Measurements from ENCODE around the gene DOC2A.

Gene DOC2A

DNA sequence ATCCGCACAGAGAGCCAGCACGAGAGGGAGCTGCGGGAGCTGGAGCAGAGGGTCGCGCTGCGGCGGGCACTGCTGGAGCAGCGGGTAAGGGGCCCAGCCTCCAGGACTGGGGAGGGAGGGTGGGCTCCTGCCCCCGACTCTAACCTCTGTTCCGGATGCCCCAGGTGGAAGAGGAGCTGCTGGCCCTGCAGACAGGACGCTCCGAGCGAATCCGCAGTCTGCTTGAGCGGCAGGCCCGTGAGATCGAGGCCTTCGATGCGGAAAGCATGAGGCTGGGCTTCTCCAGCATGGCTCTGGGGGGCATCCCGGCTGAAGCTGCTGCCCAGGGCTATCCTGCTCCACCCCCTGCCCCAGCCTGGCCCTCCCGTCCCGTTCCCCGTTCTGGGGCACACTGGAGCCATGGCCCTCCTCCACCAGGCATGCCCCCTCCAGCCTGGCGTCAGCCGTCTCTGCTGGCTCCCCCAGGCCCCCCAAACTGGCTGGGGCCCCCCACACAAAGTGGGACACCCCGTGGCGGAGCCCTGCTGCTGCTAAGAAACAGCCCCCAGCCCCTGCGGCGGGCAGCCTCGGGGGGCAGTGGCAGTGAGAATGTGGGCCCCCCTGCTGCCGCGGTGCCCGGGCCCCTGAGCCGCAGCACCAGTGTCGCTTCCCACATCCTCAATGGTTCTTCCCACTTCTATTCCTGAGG, 19.8 kb downstream of the DOC2A start:
- in situ Hi-C loops (cut with MboI; ENCODE audit: low sequenced_read_pairs) = no loop called here

DNA sequence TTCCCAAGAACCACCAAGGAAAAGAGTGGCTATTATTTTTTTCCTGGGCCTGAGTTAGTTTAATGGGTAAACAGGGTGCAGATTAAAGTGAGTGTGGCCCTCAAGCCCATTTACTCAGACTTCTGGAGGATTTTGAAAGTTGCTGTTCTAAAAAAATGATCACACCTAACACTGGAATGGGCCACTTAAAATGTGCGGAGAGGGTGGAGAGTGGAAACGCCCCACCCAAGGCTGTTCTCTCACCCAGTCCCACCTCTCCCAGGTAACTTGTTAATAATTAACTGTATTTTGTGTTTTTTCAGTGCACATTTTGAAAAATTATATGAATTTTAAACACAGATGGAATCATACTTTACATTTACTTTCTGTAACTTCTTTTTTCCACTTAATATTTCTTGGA, 20.8 kb downstream of the DOC2A start:
- in situ Hi-C loops (cut with MboI; ENCODE audit: low sequenced_read_pairs) = no loop called here

DNA sequence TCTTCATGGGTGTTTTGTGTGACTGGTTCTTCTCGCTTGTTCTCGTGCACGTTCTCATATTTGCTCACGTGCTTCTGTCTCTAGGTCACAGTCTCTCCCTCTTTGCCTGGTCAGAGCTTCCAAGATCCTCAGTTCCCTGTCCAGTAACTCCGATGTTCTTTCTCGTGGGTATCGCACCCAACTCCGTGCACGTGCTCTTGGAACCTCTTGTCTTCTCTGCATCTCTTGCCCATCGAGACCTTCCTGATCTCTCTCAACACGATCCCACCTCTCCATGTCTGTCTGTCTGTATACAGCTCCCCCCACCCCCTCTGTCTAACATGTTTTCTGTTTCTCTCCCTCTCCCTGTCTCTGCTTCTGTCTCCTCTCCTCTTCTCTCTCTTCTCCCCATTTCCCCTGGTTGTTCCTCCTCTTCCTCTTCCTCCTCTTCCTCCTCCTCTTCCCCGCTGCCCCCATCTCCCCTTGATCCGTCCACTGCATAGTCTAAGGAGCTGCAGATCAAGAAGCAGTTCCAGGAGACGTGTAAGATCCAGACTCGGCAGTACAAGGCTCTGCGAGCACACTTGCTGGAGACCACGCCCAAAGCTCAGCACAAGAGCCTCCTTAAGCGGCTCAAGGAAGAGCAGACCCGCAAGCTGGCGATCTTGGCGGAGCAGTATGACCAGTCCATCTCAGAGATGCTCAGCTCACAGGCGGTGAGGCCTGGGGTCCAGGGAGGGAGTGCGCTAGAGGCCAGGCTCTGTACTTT, 21.5 kb downstream of the DOC2A start:
- in situ Hi-C loops (cut with MboI; ENCODE audit: low sequenced_read_pairs) = no loop called here

DNA sequence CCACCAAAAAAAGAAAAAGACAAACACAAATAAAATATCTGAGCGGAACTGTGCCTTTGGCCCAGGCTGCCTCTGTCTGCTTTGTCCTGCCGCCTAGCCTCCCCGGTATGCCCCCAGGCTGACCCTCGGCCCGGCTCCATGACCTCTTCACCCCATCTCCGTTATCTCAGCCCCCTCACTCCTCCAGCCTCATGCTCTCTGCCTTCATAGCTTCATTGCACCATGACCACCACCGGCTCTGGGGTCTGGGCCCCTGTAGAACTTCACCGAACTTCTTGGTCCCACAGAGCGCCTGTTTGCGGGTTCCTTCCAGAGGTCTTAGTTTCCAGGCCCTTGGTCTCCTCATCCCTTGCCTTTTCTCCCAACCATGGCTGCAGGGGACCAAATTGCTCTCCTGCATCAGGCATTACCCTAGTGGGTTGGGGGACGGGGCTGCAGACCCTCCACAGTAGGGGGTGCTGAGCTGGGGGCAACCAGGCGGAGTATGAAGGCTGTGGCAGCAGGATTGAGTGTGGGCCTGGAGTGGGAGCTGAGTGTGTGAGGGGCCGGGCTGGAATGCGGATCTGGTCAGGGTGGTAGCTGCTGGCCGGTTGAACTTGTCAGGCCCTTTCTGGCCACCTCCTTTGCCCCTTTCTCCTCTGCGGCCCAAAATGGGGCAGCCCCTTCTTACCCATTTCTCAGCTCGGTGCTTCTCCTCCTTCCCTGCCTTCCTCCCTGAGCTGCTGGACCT, 22.3 kb downstream of the DOC2A start:
- in situ Hi-C loops (cut with MboI; ENCODE audit: low sequenced_read_pairs) = no loop called here

DNA sequence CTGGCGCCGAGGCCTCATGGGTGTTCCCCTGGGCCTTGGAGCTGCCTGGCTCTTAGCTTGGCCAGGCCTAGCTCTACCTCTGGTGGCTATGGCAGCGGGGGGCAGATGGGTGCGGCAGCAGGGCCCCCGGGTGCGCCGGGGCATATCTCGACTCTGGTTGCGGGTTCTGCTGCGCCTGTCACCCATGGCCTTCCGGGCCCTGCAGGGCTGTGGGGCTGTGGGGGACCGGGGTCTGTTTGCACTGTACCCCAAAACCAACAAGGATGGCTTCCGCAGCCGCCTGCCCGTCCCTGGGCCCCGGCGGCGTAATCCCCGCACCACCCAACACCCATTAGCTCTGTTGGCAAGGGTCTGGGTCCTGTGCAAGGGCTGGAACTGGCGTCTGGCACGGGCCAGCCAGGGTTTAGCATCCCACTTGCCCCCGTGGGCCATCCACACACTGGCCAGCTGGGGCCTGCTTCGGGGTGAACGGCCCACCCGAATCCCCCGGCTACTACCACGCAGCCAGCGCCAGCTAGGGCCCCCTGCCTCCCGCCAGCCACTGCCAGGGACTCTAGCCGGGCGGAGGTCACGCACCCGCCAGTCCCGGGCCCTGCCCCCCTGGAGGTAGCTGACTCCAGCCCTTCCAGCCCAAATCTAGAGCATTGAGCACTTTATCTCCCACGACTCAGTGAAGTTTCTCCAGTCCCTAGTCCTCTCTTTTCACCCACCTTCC, 23.3 kb downstream of the DOC2A start:
- in situ Hi-C loops (cut with MboI; ENCODE audit: low sequenced_read_pairs) = no loop called here

DNA sequence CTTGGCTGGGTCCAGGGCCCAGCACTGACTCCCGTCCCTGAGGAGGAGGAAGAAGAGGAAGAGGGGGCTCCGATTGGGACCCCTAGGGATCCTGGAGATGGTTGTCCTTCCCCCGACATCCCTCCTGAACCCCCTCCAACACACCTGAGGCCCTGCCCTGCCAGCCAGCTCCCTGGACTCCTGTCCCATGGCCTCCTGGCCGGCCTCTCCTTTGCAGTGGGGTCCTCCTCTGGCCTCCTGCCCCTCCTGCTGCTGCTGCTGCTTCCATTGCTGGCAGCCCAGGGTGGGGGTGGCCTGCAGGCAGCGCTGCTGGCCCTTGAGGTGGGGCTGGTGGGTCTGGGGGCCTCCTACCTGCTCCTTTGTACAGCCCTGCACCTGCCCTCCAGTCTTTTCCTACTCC, 23.9 kb downstream of the DOC2A start:
- in situ Hi-C loops (cut with MboI; ENCODE audit: low sequenced_read_pairs) = no loop called here

DNA sequence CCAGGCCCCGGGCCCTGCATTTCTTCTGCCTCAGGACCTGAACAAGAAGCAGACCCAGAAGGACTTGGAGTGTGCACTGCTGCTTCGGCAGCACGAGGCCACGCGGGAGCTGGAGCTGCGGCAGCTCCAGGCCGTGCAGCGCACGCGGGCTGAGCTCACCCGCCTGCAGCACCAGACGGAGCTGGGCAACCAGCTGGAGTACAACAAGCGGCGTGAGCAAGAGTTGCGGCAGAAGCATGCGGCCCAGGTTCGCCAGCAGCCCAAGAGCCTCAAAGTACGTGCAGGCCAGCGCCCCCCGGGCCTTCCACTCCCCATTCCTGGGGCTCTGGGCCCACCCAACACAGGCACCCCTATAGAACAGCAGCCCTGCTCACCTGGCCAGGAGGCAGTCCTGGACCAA, 24.6 kb downstream of the DOC2A start:
- in situ Hi-C loops (cut with MboI; ENCODE audit: low sequenced_read_pairs) = no loop called here

DNA sequence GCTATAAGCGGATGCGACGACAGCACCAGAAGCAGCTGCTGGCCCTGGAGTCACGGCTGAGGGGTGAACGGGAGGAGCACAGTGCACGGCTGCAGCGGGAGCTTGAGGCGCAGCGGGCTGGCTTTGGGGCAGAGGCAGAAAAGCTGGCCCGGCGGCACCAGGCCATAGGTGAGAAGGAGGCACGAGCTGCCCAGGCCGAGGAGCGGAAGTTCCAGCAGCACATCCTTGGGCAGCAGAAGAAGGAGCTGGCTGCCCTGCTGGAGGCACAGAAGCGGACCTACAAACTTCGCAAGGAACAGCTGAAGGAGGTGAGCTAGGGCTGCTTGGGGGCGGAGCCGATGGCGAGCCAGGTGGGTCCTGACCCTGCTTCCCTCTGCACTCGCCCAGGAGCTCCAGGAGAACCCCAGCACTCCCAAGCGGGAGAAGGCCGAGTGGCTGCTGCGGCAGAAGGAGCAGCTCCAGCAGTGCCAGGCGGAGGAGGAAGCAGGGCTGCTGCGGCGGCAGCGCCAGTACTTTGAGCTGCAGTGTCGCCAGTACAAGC, 25.5 kb downstream of the DOC2A start:
- in situ Hi-C loops (cut with MboI; ENCODE audit: low sequenced_read_pairs) = no loop called here

DNA sequence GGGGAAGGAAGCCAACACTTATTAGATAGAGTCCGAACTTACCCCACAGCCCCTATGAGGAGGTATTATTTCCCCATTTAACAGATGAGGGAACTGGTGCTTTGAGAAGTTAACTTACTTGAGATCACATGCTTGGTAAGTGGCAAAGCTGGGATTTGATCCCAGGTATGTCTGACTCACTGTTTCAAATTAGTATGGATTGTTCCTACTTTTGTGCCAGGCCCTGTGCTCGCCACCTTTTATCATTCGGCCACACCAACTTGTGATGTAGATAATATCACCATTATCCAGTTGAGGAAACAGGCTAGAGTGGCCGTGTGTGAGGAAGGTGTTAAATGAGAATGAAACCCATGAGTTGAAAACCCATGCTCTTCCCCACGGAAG, 26.1 kb downstream of the DOC2A start:
- in situ Hi-C loops (cut with MboI; ENCODE audit: low sequenced_read_pairs) = no loop called here

DNA sequence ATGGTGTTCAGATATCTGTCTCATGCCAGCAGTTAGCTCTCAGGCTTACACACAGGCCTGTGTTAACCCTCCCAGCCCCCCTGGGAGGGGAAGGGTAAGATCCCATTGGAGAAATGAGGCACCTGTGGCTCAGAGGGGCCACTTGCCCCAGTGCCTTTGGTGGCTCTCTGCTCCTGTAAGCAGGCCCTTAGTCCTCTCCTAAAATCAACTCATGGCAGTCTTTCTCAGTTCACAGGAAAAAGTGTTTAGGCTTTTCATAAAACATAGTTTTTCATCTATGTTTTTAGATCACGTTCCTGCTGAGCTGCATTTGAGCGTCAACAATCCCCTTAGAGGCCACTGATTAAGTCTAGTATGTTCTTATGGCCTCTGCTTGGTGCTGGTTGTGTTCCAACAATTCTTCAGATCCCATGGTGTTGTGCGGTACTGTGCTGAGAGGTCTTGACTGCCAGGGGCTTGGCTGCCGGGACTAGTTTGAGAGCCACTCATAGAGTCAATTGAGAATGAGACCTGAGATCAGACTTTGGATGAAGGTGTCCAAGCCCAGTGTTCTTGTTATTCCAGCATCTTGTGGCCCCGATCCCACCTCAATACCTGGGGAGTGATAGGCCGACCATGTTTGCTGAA, 26.6 kb downstream of the DOC2A start:
- in situ Hi-C loops (cut with MboI; ENCODE audit: low sequenced_read_pairs) = no loop called here

DNA sequence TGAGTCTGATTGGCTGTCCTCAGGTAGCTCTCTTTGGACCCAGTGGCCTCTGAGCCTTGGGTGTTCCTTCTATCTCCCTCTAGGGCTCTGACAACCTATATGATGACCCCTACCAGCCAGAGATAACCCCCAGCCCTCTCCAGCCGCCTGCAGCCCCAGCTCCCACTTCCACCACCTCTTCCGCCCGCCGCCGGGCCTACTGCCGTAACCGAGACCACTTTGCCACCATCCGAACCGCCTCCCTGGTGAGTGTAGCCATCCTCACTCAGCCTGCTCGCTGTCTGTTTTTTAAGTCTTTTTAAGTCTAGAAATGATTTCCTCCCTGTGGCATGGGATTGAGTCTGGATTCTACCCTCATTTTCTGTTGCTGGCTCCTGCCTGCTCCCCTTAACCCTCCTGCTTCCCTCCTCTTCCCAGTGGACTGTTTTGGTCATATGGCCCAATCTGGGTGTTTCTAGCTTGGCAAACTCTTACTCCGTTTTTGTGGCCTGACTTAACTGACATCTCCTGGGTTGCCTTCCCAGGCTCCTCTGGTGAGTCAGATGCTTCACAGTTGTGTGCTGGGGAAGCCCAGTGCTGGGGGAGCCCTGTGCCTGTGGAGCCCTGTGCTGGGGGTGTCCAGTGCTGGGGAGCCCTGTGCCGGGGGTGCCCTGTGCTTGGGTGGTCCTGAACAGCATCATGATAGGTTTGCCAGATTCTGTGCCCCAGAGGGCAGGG, 27.2 kb downstream of the DOC2A start:
- in situ Hi-C loops (cut with MboI; ENCODE audit: low sequenced_read_pairs) = no loop called here

DNA sequence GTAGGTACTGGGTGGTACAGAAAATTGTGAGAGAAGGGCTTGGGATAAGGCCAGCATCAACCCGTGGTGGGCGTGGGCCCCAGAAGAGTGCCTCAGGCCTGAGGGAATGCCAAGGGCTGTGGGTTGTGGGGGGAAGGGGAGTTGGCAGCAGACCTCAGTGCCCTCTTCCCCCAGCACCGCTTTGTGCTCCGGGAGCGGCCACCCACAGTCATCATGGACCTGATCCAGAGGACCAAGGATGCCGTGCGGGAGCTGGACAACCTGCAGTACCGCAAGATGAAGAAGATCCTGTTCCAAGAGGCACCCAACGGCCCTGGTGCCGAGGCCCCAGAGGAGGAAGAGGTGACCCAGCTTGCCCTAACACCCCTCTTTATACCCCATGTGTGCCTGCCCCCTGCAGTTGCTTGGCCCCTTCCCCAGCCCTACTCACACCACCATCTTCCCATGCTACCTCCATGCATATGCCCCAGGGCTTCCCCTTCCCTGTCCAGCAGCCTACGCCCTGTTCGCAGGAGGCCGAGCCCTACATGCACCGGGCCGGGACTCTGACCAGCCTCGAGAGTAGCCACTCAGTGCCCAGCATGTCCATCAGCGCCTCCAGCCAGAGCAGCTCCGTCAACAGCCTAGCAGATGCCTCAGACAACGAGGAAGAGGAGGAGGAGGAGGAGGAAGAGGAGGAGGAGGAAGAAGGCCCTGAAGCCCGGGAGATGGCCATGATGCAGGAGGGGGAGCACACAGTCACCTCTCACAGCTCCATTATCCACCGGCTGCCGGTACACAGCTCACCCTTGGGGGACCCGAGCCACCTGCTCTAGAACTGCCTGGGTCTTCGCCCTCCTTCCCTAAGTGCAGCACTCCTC, 28.0 kb downstream of the DOC2A start:
- in situ Hi-C loops (cut with MboI; ENCODE audit: low sequenced_read_pairs) = no loop called here

DNA sequence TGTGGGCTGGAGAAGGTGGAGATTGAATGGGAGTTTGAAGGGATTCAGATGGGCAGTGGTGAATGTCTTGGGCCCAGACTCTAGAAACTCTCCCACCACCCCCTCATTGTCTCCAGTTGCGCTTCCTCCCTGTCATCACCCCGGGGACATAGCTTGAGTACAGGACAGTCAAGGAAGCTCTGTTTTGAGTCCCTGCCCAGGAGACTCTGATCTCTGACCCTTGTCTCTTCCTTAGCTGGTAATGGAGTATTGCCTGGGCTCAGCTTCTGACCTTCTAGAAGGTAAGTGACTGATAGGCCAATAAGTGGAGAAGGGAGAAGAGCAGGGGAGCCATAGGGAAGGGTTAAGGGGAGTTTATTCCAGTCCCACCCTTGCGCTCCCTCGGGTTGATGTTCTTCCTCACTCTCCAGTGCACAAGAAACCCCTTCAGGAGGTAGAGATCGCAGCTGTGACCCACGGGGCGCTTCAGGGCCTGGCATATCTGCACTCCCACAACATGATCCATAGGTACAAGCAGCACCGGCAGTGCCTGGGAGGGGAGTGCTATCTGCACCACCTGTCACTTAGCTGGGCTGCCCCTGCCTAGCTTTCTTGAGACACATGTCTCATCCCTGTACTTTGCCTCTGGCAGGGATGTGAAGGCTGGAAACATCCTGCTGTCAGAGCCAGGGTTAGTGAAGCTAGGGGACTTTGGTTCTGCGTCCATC, 32.1 kb downstream of the DOC2A start:
- in situ Hi-C loops (cut with MboI; ENCODE audit: low sequenced_read_pairs) = no loop called here

DNA sequence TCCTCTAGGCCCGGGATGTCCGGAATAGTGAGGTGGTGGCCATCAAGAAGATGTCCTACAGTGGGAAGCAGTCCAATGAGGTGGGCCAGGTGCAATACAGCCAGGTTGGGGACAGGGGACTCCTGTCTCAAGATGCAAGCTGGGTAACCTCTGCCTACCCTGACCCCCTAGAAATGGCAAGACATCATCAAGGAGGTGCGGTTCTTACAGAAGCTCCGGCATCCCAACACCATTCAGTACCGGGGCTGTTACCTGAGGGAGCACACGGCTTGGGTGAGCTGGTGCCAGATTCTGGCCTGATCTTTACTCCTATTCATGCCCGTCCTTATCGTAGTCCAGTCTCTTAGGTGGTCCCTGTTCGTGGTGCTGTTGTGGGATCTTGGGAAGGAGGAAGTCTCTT, 32.7 kb downstream of the DOC2A start:
- in situ Hi-C loops (cut with MboI; ENCODE audit: low sequenced_read_pairs) = no loop called here

DNA sequence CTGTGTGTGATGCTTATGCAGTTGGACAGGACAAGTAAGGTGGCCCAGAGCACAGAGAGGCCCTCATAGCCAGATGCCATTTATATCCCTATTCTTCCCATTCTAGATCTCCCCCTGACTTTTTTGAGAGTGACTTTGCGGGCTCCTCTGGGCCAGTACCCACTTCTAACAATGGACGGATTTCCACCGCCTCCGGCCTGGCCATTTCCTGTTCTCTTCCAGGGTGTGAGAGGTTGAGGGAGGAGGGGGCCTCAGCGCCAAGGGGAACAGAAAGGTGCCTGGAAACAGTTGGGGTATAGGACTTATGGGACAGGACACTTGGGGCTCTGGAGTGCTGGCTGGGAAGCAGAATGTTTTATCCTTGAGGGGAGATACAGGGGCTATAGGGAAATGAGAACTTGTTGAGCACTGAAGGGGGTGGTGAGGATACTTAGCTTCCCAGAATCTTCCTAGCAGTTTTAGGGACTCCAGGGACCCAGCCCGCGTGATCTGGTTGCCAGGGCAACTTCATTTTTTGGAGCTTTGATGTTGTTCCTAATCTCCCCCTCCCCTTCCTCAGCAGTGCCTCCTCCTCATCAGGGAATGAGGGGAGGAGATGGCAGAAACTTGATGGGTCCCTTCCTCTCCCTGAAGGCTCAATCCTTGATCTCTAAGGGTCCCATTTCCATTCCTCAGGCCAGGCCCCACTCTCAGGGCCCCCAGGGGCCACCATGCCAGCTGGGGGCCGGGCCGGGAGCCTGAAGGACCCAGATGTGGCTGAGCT, 33.6 kb downstream of the DOC2A start:
- in situ Hi-C loops (cut with MboI; ENCODE audit: low sequenced_read_pairs) = no loop called here

DNA sequence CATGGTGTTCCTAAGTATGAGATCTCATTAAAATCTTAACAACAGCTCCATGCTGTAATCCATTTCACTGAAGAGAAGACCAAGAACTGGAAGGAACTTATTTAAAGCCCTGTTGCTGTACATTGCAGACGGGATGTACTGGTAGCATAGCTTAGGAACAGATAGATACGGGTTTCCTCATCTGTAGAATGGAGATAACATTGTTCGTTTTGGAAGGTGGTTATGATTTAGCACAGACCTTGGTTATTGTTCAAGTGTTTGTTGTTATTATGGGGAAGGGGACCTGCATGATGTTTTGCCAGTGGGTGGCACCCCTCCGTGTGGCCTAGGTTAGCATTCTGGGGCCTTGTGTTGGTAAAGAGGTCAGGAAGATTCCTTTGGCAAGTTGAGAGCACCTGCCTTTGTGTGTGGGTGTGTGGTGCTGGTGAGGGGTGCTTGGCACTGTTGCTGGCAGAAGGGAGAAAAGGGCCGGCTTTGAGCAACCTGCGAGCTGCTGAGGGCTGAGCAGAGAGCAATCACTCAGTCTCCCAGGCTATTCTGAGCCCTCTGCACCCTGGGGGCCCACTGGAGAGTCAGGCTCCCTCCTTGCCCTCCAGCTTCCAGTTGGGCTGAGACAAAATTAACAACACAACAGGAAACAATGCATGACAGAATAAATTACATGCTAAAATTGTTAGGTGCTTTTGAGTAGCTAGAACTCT, 34.9 kb downstream of the DOC2A start:
- in situ Hi-C loops (cut with MboI; ENCODE audit: low sequenced_read_pairs) = no loop called here

DNA sequence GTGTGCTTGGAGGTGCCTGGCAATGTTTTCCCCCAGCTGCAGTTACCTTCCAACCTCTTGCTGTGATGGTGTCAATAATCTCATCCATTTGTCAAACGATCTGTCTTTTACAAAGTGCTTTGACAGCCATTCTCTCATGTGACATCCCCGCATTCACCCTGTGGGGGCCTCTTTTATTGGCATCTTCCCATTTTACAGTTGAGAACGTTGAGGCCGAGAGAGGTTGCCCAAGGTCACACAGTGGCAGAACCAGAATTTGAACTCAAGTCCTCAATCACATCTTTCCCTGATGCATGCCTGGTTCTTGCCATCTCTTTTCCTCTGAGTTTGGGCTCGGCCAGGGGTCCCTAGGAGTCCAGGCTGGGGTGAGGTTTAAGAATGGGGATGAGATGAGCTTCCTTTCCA, 35.7 kb downstream of the DOC2A start:
- in situ Hi-C loops (cut with MboI; ENCODE audit: low sequenced_read_pairs) = no loop called here

Measured in HL-60/S4 (cell line).